Epithelial cell of proximal tubule (primary cell): ENCODE data around the gene PPP1CC. TPM values are rescaled to one million over a fixed set of nuclear protein-coding genes. Genes with fewer than 3 reads are reported as not detected.

Source experiments
- DNase-seq: peaks from one replicate; pipeline ENCODE4 v3.0.0-alpha.2; 2011; ENCODE audit warnings: low read depth
- H3K4me3 ChIP-seq: 2 replicates; pipeline ENCODE4 v1.5.1; 2011; ENCODE audit warnings: low read depth, mild to moderate bottlenecking, low read length
- total RNA-seq: library from RNA; depleted of rRNA; stranded (reverse); fragments of >200 nt; gene quantifications from 2 replicates; pipeline ENCODE4 v1.2.3, GENCODE V29; 2015
- TF ChIP-seq, protein P1 (sequence below): conservative IDR thresholded peaks from 2 replicates; pipeline ENCODE4 v1.5.1; 2012; ENCODE audit warnings: low read depth, mild to moderate bottlenecking, low read length

The PPP1CC gene
- total RNA-seq, 1 donor from 2014 or later, result 86.3 TPM

DNA sequence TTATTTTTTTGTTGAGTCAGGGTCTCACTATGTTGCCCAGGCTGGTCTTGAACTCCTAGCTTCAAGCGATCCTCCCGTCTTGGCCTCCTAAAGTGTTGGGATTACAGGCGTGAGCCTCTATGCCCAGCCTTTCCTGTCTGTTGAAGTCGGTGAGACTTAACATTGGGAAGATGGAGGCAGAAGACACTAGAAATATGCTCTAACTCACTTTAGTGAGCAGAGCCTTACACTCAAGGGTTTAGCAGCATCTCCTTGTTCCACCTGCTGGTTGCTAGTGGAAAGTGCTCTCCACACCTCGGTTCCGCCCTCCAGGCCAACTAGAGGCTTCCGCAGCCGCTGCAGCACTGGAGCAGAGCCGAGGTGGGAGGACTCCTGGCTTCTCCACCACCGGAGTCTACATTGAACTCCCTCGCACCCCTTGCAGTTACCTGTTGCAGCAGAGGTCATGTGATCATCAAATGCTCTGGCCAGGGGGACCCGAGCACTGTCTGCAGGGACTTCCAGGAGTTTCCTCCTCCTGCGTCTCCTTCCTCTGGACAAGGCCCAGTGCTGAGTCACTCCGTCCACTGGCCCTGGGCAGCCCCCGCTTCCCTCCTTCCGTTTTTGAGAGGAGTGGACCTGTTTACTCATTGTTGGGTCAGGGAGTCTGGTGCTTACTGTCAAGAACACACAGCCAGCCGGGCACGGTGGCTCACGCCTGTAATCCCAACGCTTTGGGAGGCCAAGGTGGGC lies 44.4 kb downstream of the PPP1CC start:
- H3K4me3 ChIP-seq, result peak overlapping the region; percentile 30
- DNase-seq, result peak; percentile 44
- TF ChIP-seq, protein P1, sequence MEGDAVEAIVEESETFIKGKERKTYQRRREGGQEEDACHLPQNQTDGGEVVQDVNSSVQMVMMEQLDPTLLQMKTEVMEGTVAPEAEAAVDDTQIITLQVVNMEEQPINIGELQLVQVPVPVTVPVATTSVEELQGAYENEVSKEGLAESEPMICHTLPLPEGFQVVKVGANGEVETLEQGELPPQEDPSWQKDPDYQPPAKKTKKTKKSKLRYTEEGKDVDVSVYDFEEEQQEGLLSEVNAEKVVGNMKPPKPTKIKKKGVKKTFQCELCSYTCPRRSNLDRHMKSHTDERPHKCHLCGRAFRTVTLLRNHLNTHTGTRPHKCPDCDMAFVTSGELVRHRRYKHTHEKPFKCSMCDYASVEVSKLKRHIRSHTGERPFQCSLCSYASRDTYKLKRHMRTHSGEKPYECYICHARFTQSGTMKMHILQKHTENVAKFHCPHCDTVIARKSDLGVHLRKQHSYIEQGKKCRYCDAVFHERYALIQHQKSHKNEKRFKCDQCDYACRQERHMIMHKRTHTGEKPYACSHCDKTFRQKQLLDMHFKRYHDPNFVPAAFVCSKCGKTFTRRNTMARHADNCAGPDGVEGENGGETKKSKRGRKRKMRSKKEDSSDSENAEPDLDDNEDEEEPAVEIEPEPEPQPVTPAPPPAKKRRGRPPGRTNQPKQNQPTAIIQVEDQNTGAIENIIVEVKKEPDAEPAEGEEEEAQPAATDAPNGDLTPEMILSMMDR, result peak; percentile 68

DNA sequence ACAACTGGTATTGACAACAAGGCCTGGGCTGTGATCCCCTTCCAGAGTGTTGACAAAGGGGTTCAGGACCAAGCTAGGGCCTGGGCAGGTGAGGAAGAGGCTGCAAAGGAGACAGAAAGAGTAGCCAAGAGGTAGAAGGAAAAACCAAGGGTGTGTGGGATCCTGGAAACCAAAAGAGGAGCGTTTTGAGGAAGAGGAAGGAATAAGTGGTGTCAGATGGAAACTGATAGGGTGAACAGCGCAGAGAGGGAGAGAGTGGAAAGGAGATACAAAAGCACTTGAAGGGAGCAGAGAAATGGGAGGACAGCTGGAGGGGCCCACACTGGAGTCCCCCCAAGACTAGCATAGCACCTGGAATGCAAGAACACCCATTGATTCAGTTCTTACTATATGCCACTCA lies 45.5 kb downstream of the PPP1CC start:
- TF ChIP-seq, protein P1, result no peak
- no peak overlapping the region for H3K4me3 ChIP-seq
- no peak for DNase-seq

DNA sequence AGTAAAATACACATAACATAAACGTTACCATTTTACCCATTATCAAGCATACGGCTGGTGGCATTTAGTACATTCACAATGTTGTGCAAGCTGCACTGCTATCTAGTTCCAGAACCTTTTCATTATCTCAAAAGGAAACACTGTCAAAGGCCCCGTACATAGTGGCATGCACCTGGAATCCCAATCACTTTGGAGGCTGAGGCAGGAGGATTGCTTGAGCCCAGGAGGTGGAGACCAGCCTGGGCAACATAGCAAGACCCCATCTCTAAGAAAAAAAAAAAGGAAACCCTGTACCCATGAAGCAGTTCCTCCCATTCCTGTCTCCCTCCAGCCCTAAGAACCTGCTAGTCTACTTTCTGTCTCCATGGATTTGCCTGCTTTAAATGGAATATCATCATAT lies 46.4 kb downstream of the PPP1CC start:
- TF ChIP-seq, protein P1, result no peak
- H3K4me3 ChIP-seq, result no peak overlapping the region
- no peak for DNase-seq

DNA sequence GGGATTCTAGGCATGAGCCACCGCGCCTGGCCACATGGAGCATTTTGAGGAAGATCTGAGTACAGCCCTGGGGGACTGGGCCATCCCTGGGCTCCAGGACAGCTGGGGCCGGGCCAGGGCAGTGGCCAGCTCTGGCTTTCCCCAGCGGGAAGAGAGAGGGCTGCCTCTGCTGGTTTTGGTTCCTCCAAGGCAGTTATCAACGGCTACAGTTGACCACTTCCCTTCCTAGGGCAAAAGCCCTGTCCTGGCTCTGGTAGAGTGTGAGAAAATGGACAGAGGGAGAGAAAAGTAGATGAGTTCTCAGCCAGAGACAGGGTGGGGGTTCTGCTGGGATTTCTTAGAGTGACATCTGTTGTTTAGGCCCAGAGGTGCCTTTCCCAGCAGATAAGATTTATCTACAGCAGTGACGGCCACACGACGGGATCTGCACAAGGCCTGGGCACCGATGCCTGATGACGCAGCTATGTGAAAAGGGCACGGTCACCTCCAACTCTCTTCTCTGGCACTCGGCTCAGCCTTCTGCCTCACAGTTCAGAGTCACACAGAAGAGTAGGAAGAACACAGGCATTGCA lies 48.3 kb downstream of the PPP1CC start:
- no peak for DNase-seq
- TF ChIP-seq, protein P1, result no peak
- no peak overlapping the region for H3K4me3 ChIP-seq

DNA sequence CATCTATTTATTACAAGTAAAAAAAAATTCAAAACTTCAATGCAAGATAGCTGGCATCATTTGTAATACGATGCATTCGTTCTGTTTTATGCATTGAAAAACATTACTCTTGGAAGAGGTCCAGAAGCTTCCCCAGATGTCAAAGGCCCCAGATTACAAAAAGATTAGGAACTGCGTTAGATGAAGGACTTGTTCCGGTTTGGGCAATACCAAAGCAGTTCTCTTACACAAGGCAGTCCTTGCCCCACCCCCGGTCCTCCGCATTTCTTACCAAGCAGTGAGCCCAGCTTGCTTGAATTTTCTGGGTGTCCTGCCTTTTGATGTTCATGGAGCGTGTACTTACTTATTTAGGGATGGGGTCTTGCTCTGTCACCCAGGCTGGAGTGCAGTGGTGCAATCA lies 49.0 kb downstream of the PPP1CC start:
- no peak for DNase-seq
- no peak overlapping the region for H3K4me3 ChIP-seq
- TF ChIP-seq, protein P1, result no peak

DNA sequence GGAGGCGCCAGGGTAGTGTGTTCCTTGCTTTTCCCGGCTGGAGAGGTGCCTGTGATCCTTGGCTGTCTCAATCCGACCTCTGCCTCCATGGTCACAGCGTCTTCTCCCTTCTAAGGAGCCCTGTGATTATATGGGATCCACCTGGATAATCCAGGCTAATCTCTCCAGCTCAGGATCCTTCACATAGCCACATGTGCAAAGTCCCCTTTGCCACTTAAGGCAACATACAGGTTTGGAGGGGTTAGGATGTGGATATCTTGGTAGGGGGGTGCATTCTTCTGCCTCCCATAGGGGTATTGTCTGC lies 52.6 kb downstream of the PPP1CC start:
- TF ChIP-seq, protein P1, result no peak
- no peak for DNase-seq
- no peak overlapping the region for H3K4me3 ChIP-seq
